Dermis lymphatic vessel endothelial cell (primary cell): ENCODE results near the gene RBM14. TPM values are rescaled to one million over a fixed set of nuclear protein-coding genes. Genes with fewer than 3 reads are reported as not detected.

Source experiments
- total RNA-seq: library from RNA; depleted of rRNA; stranded (reverse); fragments of >200 nt; gene quantifications from 2 replicates; pipeline ENCODE4 v1.2.1, GENCODE V29; 2014

The RBM14 gene, protein sequence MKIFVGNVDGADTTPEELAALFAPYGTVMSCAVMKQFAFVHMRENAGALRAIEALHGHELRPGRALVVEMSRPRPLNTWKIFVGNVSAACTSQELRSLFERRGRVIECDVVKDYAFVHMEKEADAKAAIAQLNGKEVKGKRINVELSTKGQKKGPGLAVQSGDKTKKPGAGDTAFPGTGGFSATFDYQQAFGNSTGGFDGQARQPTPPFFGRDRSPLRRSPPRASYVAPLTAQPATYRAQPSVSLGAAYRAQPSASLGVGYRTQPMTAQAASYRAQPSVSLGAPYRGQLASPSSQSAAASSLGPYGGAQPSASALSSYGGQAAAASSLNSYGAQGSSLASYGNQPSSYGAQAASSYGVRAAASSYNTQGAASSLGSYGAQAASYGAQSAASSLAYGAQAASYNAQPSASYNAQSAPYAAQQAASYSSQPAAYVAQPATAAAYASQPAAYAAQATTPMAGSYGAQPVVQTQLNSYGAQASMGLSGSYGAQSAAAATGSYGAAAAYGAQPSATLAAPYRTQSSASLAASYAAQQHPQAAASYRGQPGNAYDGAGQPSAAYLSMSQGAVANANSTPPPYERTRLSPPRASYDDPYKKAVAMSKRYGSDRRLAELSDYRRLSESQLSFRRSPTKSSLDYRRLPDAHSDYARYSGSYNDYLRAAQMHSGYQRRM
- 16.5 and 18.7 TPM in 2 replicates for total RNA-seq

DNA sequence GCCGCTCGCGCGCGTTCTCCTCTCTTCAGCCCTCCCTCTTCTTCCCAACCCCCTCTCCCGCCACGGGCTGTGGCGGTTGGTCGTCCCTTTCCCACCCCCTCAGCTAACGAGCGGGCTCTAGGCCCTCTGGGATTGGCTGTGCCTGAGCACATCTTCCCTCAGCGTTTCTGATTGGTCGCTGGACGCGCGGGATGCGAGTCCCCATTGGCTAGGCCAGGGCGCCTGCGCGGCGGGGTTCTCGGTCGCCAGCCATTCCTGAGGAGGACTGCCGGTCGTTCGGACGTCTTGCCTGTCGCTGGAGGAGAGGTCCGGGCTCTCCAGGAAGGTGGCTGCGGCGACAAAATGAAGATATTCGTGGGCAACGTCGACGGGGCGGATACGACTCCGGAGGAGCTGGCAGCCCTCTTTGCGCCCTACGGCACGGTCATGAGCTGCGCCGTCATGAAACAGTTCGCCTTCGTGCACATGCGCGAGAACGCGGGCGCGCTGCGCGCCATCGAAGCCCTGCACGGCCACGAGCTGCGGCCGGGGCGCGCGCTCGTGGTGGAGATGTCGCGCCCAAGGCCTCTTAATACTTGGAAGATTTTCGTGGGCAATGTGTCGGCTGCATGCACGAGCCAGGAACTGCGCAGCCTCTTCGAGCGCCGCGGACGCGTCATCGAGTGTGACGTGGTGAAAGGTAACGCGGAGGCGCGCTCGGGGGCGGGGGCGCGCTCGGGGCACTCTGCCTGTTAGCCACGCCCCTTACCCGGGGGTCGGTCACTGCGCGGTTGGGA is at the start of gene RBM14:
RBM14 (plus strand) TSS at position 252 of the 776 bp plus-strand sequence; CDS start at position 343, 91 bp downstream.

GRCh38 chr11:66568124-66568916 is 48.1 kb upstream of the RBM14 start, which contains the start of gene CTSF:
CTSF (minus strand) TSS chr11:66568606; CDS start chr11:66568486, 120 bp downstream.

GRCh38 chr11:66592457-66593302 is 23.8 kb upstream of the RBM14 start, which contains the start of the genes CCDC87 and CCS:
CCDC87 (minus strand) TSS chr11:66593063; CDS start chr11:66593015, 48 bp downstream.
CCS (plus strand) TSS chr11:66593185; CDS start chr11:66593262, 77 bp downstream.

GRCh38 chr11:66638177-66639065 is 22.0 kb downstream of the RBM14 start, which contains the start of gene RBM4:
RBM4 (plus strand) TSS chr11:66638703; CDS start chr11:66639712, 1,009 bp downstream.

Other genes starting within 250 kb of the RBM14 start
- 0.26 and 0.76 TPM in 2 replicates for gene SLC29A2, start 244.9 kb upstream of the RBM14 start, total RNA-seq
- not detected in 2 replicates for gene NPAS4, start 195.6 kb upstream of the RBM14 start, total RNA-seq
- gene MRPL11, start 177.8 kb upstream of the RBM14 start, total RNA-seq: 31.5 and 35.2 TPM in 2 replicates
- gene PELI3, start 149.7 kb upstream of the RBM14 start, total RNA-seq: 4.4 TPM in 2 replicates
- 36.2 and 42.4 TPM in 2 replicates for gene DPP3, start 136.2 kb upstream of the RBM14 start, total RNA-seq
- gene BBS1, start 106.0 kb upstream of the RBM14 start, total RNA-seq: 15.0 and 20.4 TPM in 2 replicates
- 12.9 and 14.8 TPM in 2 replicates for gene ZDHHC24, start 70.6 kb upstream of the RBM14 start, total RNA-seq
- gene ACTN3, start 69.7 kb upstream of the RBM14 start, total RNA-seq: not detected in 2 replicates
- gene CTSF, start 48.0 kb upstream of the RBM14 start, total RNA-seq: 39.6 and 44.7 TPM in 2 replicates
- gene CCDC87, start 23.6 kb upstream of the RBM14 start, total RNA-seq: 0.11 and 0.17 TPM in 2 replicates
- 28.3 and 29.9 TPM in 2 replicates for gene CCS, start 23.4 kb upstream of the RBM14 start, total RNA-seq
- gene RBM4, start 22.1 kb downstream of the RBM14 start, total RNA-seq: 132 and 183 TPM in 2 replicates
- gene RBM4B, start 61.3 kb downstream of the RBM14 start, total RNA-seq: 20.6 and 26.5 TPM in 2 replicates
- gene SPTBN2, start 112.6 kb downstream of the RBM14 start, total RNA-seq: 12.6 TPM in 2 replicates
- gene RCE1, start 226.8 kb downstream of the RBM14 start, total RNA-seq: 14.8 and 15.6 TPM in 2 replicates
- 14.2 and 17.1 TPM in 2 replicates for gene LRFN4, start 240.4 kb downstream of the RBM14 start, total RNA-seq